ENCODE measurements around the gene OMG.

Gene OMG

DNA sequence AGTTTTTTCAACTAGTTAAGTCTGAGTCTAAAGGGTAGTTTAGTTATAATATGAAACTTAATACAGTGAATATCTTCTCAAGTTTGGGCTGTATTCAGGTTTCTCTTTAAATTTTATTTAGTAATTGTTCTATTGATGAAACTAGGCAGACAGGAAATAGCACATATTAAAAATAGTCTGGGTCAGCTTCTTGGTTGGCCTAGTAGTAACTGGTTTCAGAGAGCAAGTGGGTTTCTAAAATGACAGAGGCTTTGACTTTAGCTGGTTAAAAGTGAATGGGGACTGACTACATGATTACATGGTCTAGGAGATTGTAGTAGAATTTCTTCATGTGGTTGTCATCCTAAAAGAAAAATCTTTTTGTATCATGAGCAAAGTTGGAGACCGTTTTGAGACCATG, 46.8 kb downstream of the OMG start:
- no peak overlapping the region for H3K4me3 ChIP-seq (ENCODE audit: low read depth, low read length)
- TF ChIP-seq, protein P1, sequence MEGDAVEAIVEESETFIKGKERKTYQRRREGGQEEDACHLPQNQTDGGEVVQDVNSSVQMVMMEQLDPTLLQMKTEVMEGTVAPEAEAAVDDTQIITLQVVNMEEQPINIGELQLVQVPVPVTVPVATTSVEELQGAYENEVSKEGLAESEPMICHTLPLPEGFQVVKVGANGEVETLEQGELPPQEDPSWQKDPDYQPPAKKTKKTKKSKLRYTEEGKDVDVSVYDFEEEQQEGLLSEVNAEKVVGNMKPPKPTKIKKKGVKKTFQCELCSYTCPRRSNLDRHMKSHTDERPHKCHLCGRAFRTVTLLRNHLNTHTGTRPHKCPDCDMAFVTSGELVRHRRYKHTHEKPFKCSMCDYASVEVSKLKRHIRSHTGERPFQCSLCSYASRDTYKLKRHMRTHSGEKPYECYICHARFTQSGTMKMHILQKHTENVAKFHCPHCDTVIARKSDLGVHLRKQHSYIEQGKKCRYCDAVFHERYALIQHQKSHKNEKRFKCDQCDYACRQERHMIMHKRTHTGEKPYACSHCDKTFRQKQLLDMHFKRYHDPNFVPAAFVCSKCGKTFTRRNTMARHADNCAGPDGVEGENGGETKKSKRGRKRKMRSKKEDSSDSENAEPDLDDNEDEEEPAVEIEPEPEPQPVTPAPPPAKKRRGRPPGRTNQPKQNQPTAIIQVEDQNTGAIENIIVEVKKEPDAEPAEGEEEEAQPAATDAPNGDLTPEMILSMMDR (conservative IDR thresholded peaks at IDR 0.05; ENCODE audit: low read depth, low read length), result no peak
- DNase-seq (ENCODE audit: low read depth), result no peak

DNA sequence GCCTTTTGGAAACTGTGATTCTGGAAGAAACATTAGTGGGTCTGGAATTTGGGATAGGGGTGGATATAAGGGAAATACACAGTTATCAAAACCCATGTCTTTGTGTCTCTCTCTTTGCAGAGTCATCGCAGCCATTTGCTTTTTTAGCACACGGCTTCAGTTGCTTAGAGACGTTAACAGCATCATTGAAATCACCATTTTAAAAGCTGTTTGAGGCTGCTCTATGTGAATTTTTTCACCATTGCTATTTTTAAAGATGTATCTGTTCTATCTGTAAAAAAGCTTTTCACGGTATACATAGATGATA, 47.3 kb downstream of the OMG start:
- H3K4me3 ChIP-seq (ENCODE audit: low read depth, low read length), result no peak overlapping the region
- no peak for DNase-seq (ENCODE audit: low read depth)
- TF ChIP-seq, protein P1 (conservative IDR thresholded peaks at IDR 0.05; ENCODE audit: low read depth, low read length), result no peak

DNA sequence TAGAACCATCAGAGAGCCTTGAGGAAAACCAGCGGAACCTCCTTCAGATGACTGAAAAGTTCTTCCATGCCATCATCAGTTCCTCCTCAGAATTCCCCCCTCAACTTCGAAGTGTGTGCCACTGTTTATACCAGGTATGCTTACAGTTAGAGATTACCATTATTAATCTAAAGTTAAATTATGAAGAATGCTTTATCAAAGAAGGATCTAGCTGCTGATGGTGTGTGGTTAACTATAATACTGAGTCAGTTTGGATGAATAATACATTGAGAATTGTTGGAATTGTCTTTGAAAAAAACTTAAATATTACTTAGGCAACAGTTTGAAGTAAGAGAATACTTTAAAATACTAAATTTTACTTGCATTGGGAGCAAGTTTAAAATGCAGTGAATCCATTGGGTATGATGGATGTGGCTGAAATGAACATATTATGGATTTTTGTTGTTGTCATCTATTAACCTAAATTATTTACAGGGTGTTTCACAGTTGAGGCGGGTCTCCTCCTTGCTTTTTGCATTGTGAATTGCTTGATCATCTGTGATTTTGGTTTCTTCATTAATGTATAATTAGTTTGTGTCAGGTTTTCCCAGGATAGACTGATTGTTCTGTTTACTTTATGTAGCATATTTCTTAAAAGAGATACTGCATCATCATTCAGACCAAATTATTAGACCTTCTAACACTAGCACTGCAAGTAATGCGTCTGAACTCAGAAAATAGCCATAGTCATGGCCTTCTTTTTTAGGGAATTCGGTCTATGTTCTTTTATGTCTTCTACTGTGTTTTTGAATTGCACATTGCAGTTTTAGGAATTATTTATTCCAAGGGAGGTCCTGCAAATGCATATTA, 47.8 kb downstream of the OMG start:
- H3K4me3 ChIP-seq (ENCODE audit: low read depth, low read length), result no peak overlapping the region
- peak; percentile 69 for DNase-seq (ENCODE audit: low read depth)
- TF ChIP-seq, protein P1 (conservative IDR thresholded peaks at IDR 0.05; ENCODE audit: low read depth, low read length), result no peak

Data from choroid plexus epithelial cell (primary cell).